Stomach (tissue), 9 donors: ENCODE data around the gene MALRD1. TPM values are rescaled to one million over a fixed set of nuclear protein-coding genes. Genes with fewer than 3 reads are reported as not detected.

Source experiments
- DNase-seq, 2 donors: peaks; one replicate each; pipeline versions ENCODE4 v3.0.0 to v3.0.0-alpha.2; 2013 to 2019
- H3K27ac ChIP-seq, 5 donors: fragments of 200-600 bp in 4 of 5; sonication (generic) in 4 of 5; one replicate each; pipeline ENCODE4 v1.5.1; 2013 to 2019; ENCODE audit warnings: mild to moderate bottlenecking in 1 of 5, moderate library complexity in 1 of 5
- H3K27me3 ChIP-seq, 3 donors: fragments of 200-600 bp; sonication (generic); one replicate each; pipeline ENCODE4 v1.5.1; 2017 to 2019; ENCODE audit warnings: mixed run types in 1 of 3
- H3K36me3 ChIP-seq, 4 donors: fragments of 200-600 bp; sonication (generic); 1 replicate in 3 of 4; 2 replicates in 1 of 4; pipeline ENCODE4 v1.5.1; 2016 to 2019
- H3K4me1 ChIP-seq, 4 donors: fragments of 200-600 bp; sonication (generic); one replicate each; pipeline ENCODE4 v1.5.1; 2016 to 2019
- H3K4me3 ChIP-seq, 4 donors: fragments of 200-600 bp; sonication (generic) in 3 of 4; one replicate each; pipeline ENCODE4 v1.5.1; 2016 to 2019; ENCODE audit warnings: mild to moderate bottlenecking in 1 of 4
- H3K9me3 ChIP-seq, 4 donors: fragments of 200-600 bp; sonication (generic); one replicate each; pipeline ENCODE4 v1.5.1; 2016 to 2019
- EP300 ChIP-seq: sonication (generic); formaldehyde crosslinking; IDR thresholded peaks from one replicate; pipeline ENCODE4 v1.6.1; 2017; ENCODE audit warnings: antibody characterized with exemption
- POLR2A ChIP-seq, 4 donors: fragments of 450-650 bp; IDR thresholded peaks; one replicate each; pipeline ENCODE4 v1.6.1; 2016; ENCODE audit warnings: antibody characterized with exemption in 4 of 4, control low read depth in 2 of 4, mild to moderate bottlenecking in 1 of 4, moderate library complexity in 1 of 4
- POLR2AphosphoS5 ChIP-seq, 3 donors: sonication (generic); formaldehyde crosslinking; IDR thresholded peaks; one replicate each; pipeline ENCODE4 v1.6.1; 2016; ENCODE audit warnings: antibody characterized with exemption in 3 of 3
- WGBS, 5 donors: extraction: QIAGEN DNeasy Blood & Tissue Kit in 3 of 5; methylation state at CpG; one replicate each; pipeline versions ENCODE4 v1.1.5 to v1.1.7; 2013 to 2018; 5-methylcytosine and 5-hydroxymethylcytosine counted together
- intact Hi-C: fragments of 100-400 bp; cut with DNase I; formaldehyde crosslinking; loops from one replicate; pipeline ENCODE4 v1.15.1; 2023; ENCODE audit warnings: low total_unique reads
- polyA plus RNA-seq, 3 donors: library from polyadenylated mRNA; stranded (reverse); fragments of 200-250 nt; gene quantifications; one replicate each; pipeline ENCODE4 v1.2.3, GENCODE V29; 2013
- total RNA-seq, 5 donors: library from RNA; depleted of rRNA; stranded (reverse); fragments of >200 nt; gene quantifications; one replicate each; pipeline versions ENCODE4 v1.1.0 to v1.2.3, GENCODE V29; 2014 to 2016
- TF ChIP-seq, protein P1 (sequence below), 7 experiments: fragments of 450-650 bp in 4 of 7; fragments of 200-600 bp in 3 of 7; sonication (generic) in 3 of 7; IDR thresholded peaks; one replicate each; pipeline ENCODE4 v1.5.1; 2016 to 2019; ENCODE audit warnings: antibody characterized with exemption in 7 of 7, control low read depth in 2 of 7, mild to moderate bottlenecking in 1 of 7
- donor health status: healthy with polysubstance abuse.
- donor health status: Bipolar disorder and iron deficiency.
- donor health status: healthy.

The MALRD1 gene
- total and polyA plus RNA-seq, 8 donors: 0.10 to 9.7 (median 0.94) TPM; not detected in 2

DNA sequence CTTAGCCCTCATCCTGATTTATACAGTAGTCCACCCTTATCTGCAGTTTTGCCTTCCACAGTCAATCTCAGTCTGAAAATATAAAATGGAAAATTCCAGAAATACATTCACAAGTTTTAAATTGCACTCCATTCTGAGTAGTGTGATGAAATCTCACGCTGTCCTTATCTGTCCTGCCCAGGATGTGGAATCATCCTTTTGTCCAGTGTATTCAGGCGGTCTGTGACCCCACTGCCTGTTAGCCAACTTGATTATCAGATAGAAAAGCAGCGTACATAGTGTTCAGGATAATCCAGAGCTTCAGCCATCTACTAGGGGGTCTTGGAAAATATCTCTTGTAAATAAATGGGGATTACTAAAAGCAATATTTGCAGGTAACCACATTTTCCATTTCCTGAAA lies 146.3 kb downstream of the MALRD1 start:
- no peaks in the 10 kb centered on the region for H3K27me3 ChIP-seq
- no peak for DNase-seq
- H3K9me3 ChIP-seq: peaks cover 0 to 4% (median 1%) of the 10 kb centered on the region in 4 donors
- TF ChIP-seq, protein P1, sequence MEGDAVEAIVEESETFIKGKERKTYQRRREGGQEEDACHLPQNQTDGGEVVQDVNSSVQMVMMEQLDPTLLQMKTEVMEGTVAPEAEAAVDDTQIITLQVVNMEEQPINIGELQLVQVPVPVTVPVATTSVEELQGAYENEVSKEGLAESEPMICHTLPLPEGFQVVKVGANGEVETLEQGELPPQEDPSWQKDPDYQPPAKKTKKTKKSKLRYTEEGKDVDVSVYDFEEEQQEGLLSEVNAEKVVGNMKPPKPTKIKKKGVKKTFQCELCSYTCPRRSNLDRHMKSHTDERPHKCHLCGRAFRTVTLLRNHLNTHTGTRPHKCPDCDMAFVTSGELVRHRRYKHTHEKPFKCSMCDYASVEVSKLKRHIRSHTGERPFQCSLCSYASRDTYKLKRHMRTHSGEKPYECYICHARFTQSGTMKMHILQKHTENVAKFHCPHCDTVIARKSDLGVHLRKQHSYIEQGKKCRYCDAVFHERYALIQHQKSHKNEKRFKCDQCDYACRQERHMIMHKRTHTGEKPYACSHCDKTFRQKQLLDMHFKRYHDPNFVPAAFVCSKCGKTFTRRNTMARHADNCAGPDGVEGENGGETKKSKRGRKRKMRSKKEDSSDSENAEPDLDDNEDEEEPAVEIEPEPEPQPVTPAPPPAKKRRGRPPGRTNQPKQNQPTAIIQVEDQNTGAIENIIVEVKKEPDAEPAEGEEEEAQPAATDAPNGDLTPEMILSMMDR (IDR thresholded peaks at IDR 0.05): no peak
- TF ChIP-seq POLR2AphosphoS5 (IDR thresholded peaks at IDR 0.05): no peak
- TF ChIP-seq POLR2A (IDR thresholded peaks at IDR 0.05): no peak
- no peak for TF ChIP-seq EP300
- H3K27ac ChIP-seq: no peak overlapping the region
- 64 to 82% (median 72%) methylated on average over 3 of the region's 3 CpGs for WGBS, 5 donors
- intact Hi-C loops: no loop called here
- no peaks in the 10 kb centered on the region for H3K36me3 ChIP-seq
- no peaks in the 10 kb centered on the region for H3K4me1 ChIP-seq
- no peak overlapping the region for H3K4me3 ChIP-seq

DNA sequence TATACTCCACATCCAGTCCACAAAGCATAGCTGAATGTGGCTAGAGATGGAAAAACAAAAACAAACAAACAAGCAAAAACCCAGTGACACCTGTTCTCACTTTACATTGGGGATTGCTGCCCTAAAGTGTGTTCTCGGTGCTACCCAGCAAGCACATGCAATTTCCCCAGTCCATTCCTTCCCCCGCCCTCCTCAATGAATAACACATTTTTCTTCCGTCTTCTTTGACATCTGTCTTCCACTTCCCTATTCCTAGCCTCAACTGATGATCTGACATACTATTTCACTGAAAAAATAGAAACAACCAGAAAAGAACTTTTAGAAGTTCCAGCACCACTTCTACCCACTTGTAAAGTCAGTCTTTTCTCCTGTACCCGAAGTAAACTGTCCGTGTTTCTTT lies 147.1 kb downstream of the MALRD1 start:
- intact Hi-C loops: no loop called here
- no peaks in the 10 kb centered on the region for H3K36me3 ChIP-seq
- H3K27me3 ChIP-seq: no peaks in the 10 kb centered on the region
- no peaks in the 10 kb centered on the region for H3K4me1 ChIP-seq
- DNase-seq: no peak
- H3K9me3 ChIP-seq: no peaks in the 10 kb centered on the region
- 79 to 87% (median 86%) methylated on average over 5 of the region's 5 CpGs for WGBS, 5 donors
- H3K4me3 ChIP-seq: no peak overlapping the region
- H3K27ac ChIP-seq: no peak overlapping the region
- TF ChIP-seq POLR2AphosphoS5 (IDR thresholded peaks at IDR 0.05) (no peak), EP300 (no peak), POLR2A (IDR thresholded peaks at IDR 0.05) (no peak)
- TF ChIP-seq, protein P1 (IDR thresholded peaks at IDR 0.05): no peak

DNA sequence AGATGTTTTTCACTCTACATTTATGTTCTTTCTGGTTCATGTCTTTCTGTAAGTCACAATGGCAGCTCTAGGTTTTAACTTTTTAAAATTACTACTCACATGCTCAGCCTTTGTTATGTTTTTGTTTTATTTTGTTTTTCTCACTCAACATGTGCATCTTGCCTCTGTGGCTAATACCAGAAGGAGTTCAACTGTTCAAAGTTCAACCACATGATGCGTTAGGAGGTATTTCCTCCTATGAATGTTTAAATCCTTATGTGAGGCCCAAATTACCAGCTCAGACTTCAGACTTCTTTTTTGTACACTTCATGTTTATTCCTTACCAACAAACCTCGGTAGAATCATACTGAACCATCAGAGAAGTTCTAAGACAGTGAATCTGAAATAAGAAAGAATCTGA lies 151.6 kb downstream of the MALRD1 start:
- Histone ChIP-seq H3K4me3 (no peak overlapping the region), H3K27ac (no peak overlapping the region), H3K4me1 (no peaks in the 10 kb centered on the region), H3K27me3 (no peaks in the 10 kb centered on the region), H3K36me3 (no peaks in the 10 kb centered on the region), H3K9me3 (peaks cover 0 to 5% (median 1%) of the 10 kb centered on the region in 4 donors)
- TF ChIP-seq EP300: no peak
- TF ChIP-seq, protein P1 (IDR thresholded peaks at IDR 0.05): no peak
- no peak for TF ChIP-seq POLR2AphosphoS5 (IDR thresholded peaks at IDR 0.05)
- no peak for TF ChIP-seq POLR2A (IDR thresholded peaks at IDR 0.05)
- DNase-seq: no peak
- intact Hi-C loops: no loop called here
- 46 to 62% (median 48%) methylated on average over 2 of the region's 2 CpGs for WGBS, 5 donors

DNA sequence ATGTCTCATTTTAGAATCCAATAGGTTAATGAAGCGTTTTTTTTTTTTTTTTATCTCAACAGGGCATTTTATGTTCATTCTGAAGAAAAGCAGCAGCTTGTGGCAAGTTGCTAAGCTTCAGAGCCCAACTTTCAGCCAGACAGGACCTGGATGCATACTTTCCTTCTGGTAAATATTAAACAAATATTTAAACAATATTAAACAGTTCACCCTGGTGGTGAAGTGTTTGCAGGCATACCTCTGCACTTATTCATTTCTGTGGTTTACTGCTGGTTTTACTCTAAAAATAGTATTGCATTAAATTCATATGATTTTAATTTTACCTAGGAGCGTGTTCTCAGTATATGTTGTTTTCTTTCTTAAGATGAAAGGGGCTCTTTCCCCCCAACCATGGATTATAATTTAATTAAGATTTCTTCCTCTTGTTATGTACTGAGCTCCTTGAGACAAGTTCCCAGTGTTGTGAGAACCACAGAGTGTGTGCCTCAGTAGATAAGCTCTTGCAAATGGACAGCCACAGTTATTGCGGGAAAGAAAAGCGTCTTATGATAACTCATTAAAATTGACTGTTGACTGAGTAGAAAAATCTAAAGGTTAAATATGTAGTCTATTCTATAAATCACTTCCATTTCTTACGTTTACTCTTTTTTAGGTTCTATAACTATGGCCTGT lies 155.8 kb downstream of the MALRD1 start:
- Histone ChIP-seq H3K9me3 (peaks cover 0 to 5% (median 1%) of the 10 kb centered on the region in 4 donors), H3K27me3 (no peaks in the 10 kb centered on the region), H3K4me1 (no peaks in the 10 kb centered on the region), H3K4me3 (no peak overlapping the region), H3K27ac (no peak overlapping the region), H3K36me3 (no peaks in the 10 kb centered on the region)
- TF ChIP-seq POLR2A (IDR thresholded peaks at IDR 0.05) (no peak), EP300 (no peak), POLR2AphosphoS5 (IDR thresholded peaks at IDR 0.05) (no peak)
- TF ChIP-seq, protein P1 (IDR thresholded peaks at IDR 0.05): no peak
- intact Hi-C loops: no loop called here
- no peak for DNase-seq
- 54 to 75% (median 67%) methylated on average over 5 of the region's 5 CpGs for WGBS, 5 donors
